Fibroblast of lung (primary cell): ENCODE measurements around the gene GTF3C1.

Experiments used
- CTCF ChIP-seq, 2 donors: IDR thresholded peaks in 1 of 2; conservative IDR thresholded peaks in 1 of 2; 1 replicate in 1 of 2; 2 replicates in 1 of 2; pipeline ENCODE4 v1.5.1; 2011 to 2012; ENCODE audit warnings: low read length in 2 of 2, control low read depth in 1 of 2, inconsistent platforms in 1 of 2, low read depth in 1 of 2, mild to moderate bottlenecking in 1 of 2
- EZH2 ChIP-seq: IDR thresholded peaks from 2 replicates; pipeline ENCODE4 v1.5.1; 2012; ENCODE audit warnings: low read length, control low read depth, mild to moderate bottlenecking; ENCODE audit errors: missing control alignments

GRCh38 chr16:27449434-27450195 is 100.1 kb downstream of the GTF3C1 start:
- TF ChIP-seq EZH2 (no peak), CTCF (conservative IDR thresholded peaks at IDR 0.05 in 1 of 2, IDR thresholded peaks at IDR 0.05 in 1 of 2; ENCODE audit: low read depth in 1 of 2, low read length in 2 of 2) (no peak)
